HEK293T (cell line): ENCODE results near the gene HMOX1.
A peak's percentile ranks its signal among the peaks of the same experiment; 100 is the strongest.

ENCODE experiments used
- CTCF ChIA-PET: fragments of 350-600 bp; formaldehyde crosslinking; extraction: SDS; loops from one replicate; lab custom pipeline; 2021; ENCODE audit warnings: antibody characterized with exemption, inconsistent platforms; lab: Yijun Ruan, JAX
- POLR2A ChIA-PET: fragments of 350-600 bp; formaldehyde crosslinking; extraction: SDS; loops from one replicate; lab custom pipeline; 2020; ENCODE audit warnings: antibody characterized with exemption, inconsistent platforms; lab: Yijun Ruan, JAX
- DNase-seq: peaks from one replicate; pipeline ENCODE4 v3.0.0; 2012; ENCODE audit warnings: mixed read lengths; ENCODE audit errors: extremely low spot score
- ARNT ChIP-seq: fragments of 450-650 bp; IDR thresholded peaks from 2 replicates; pipeline ENCODE4 v1.6.1; 2017; ENCODE audit warnings: mild to moderate bottlenecking
- BHLHE40 ChIP-seq: fragments of 450-650 bp; IDR thresholded peaks from 2 replicates; pipeline ENCODE4 v1.6.1; 2016; ENCODE audit warnings: mild to moderate bottlenecking, moderate library complexity, borderline replicate concordance
- CTBP1 ChIP-seq: fragments of 450-650 bp; IDR thresholded peaks from 2 replicates; pipeline ENCODE4 v1.6.1; 2016; ENCODE audit warnings: borderline replicate concordance
- ELF4 ChIP-seq: fragments of 450-650 bp; IDR thresholded peaks from 2 replicates; pipeline ENCODE4 v1.6.1; 2017; ENCODE audit warnings: antibody characterized with exemption
- FOXA1 ChIP-seq: fragments of 450-650 bp; IDR thresholded peaks from 2 replicates; pipeline ENCODE4 v1.6.1; 2016; ENCODE audit warnings: mild to moderate bottlenecking
- FOXK2 ChIP-seq: fragments of 450-650 bp; IDR thresholded peaks from 2 replicates; pipeline ENCODE4 v1.6.1; 2016; ENCODE audit warnings: mild to moderate bottlenecking
- FOXM1 ChIP-seq: fragments of 450-650 bp; IDR thresholded peaks from 2 replicates; pipeline ENCODE4 v1.6.1; 2017; ENCODE audit warnings: mild to moderate bottlenecking, borderline replicate concordance
- HDGF ChIP-seq: fragments of 450-650 bp; IDR thresholded peaks from 2 replicates; pipeline ENCODE4 v1.6.1; 2017; ENCODE audit warnings: antibody characterized with exemption, borderline replicate concordance
- L3MBTL2 ChIP-seq: fragments of 450-650 bp; conservative IDR thresholded peaks from 2 replicates; pipeline ENCODE4 v1.6.1; 2016; ENCODE audit warnings: mild to moderate bottlenecking
- NFRKB ChIP-seq: fragments of 450-650 bp; IDR thresholded peaks from 2 replicates; pipeline ENCODE4 v1.6.1; 2016; ENCODE audit warnings: mild to moderate bottlenecking, moderate library complexity
- PKNOX1 ChIP-seq: fragments of 450-650 bp; IDR thresholded peaks from 2 replicates; pipeline ENCODE4 v1.6.1; 2016
- SP1 ChIP-seq: fragments of 450-650 bp; IDR thresholded peaks from 2 replicates; pipeline ENCODE4 v1.6.1; 2017
- SUZ12 ChIP-seq: fragments of 450-650 bp; IDR thresholded peaks from 2 replicates; pipeline ENCODE4 v1.6.1; 2016; ENCODE audit warnings: mild to moderate bottlenecking
- TARDBP ChIP-seq: fragments of 450-650 bp; IDR thresholded peaks from 2 replicates; pipeline ENCODE4 v1.6.1; 2016
- ZNF384 ChIP-seq: fragments of 450-650 bp; IDR thresholded peaks from 2 replicates; pipeline ENCODE4 v1.6.1; 2016

Gene HMOX1

DNA sequence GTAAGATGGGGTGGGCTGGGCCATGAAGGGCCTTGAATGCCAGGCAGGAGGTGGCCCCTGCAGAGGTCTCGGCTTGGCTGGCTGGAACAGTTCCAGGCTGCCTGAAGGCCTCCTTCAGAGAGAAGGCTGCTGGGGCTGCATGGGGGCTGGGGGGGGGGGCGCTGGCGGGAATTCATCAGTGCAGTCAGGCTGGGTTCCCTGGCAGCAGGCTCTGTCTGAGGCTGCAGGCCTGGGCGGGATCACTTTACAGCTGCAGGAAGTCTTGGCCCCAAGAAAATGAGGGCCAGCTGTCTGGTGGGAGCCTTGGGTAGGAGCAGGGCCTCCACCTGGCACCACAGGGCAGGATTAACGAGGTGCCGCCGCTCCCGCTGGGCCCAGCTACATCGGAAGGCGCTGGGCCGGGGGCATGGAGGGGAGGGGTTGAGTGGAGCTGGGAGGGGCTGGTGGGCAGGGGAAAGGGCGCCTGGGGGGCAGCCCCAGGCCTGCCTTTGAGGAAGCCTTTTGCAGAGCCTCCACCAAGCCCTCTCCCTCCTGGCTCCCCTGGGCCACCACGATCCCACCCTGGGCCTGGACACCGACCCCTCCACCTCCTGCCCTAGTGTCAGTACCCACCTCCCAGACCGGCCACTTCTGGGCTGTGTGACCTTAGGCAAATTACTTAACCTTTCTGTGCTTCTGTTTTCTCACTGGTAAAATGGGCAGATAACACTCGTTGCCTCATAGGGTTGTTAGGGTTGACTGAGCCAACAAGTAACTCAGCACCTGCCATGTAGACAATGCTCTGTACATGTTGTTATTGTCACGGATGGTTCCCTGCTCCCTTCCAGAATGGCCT is 31.0 kb upstream of the HMOX1 start:
- DNase-seq = no peak

GRCh38 chr22:35350539-35351503 is 30.1 kb upstream of the HMOX1 start:
- ChIA-PET POLR2A (interaction anchor here (0.6 to 1.8 kb wide), 9 partner anchors 18 to 269 kb away, joined by 3 to 12 read pairs (median 4); no protein-coding TSS in a partner anchor), CTCF (interaction anchor here (0.7 to 1.2 kb wide), 9 partner anchors 11 to 271 kb away, joined by 3 to 11 read pairs (median 4); no protein-coding TSS in a partner anchor)
- TF ChIP-seq L3MBTL2 (peak; percentile 44; the same call in 1 of the 2 replicates), CTBP1 (no peak)
- peak; percentile 98 for DNase-seq

More for the DNA sequence above, 31.0 kb upstream of the HMOX1 start:
- ChIA-PET POLR2A (interaction anchor here (1.8 kb wide), 1 partner anchor 49 kb away, joined by 12 read pairs; no protein-coding TSS in a partner anchor), CTCF (interaction anchor here (1.1 kb wide), 1 partner anchor 267 kb away, joined by 3 read pairs; no protein-coding TSS in a partner anchor)
- TF ChIP-seq TARDBP (no peak), HDGF (no peak), NFRKB (no peak), BHLHE40 (no peak), FOXM1 (no peak), SP1 (no peak), FOXK2 (no peak), ARNT (no peak), SUZ12 (no peak), FOXA1 (no peak), L3MBTL2 (no peak), CTBP1 (no peak), PKNOX1 (no peak), ELF4 (no peak)

GRCh38 chr22:35352214-35353111 is 28.4 kb upstream of the HMOX1 start:
- ChIA-PET CTCF (interaction anchor here (1.0 kb wide), 1 partner anchor 17 kb away, joined by 7 read pairs; no protein-coding TSS in a partner anchor), POLR2A (interaction anchor here (0.5 to 0.6 kb wide), 2 partner anchors 9 to 20 kb away, joined by 3 to 4 read pairs; no protein-coding TSS in a partner anchor)
- no peak for TF ChIP-seq HDGF
- TF ChIP-seq TARDBP = no peak
- TF ChIP-seq ELF4 = no peak
- TF ChIP-seq NFRKB = no peak
- TF ChIP-seq BHLHE40 = no peak
- TF ChIP-seq ARNT = no peak
- TF ChIP-seq FOXK2 = no peak
- TF ChIP-seq FOXM1 = no peak
- no peak for TF ChIP-seq ZNF384
- TF ChIP-seq FOXA1 = no peak
- DNase-seq = no peak

DNA sequence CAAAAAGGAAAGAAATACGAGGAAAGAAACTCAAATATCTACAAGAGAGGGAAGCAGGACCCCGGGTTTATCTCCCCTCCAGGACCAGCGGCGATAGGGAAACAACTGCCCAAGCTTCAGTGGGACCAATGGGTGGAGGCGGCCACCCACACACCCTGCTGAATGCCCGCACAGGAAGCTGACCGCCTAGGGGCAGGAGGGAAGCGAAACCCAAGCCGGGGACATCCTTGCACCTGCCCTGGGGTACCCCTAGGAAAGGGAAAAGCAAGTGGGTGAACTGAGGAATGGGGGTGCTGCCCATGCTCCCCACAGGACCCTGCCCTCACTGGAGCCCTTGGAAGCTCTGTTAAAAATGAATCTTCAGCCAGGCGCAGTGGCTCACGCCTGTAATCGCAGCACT is 27.6 kb upstream of the HMOX1 start:
- CTCF ChIA-PET = interaction anchor here (1.0 kb wide), 1 partner anchor 16 kb away, joined by 7 read pairs; no protein-coding TSS in a partner anchor
- POLR2A ChIA-PET = no interaction called here
- no peak for TF ChIP-seq TARDBP
- no peak for DNase-seq

- DNase-seq = no peak
- ChIA-PET POLR2A (no interaction called here), CTCF (no interaction called here)
- TF ChIP-seq SUZ12 (no peak), SP1 (no peak), BHLHE40 (no peak), ARNT (no peak)
Measured at GRCh38 chr22:35354068-35354467, 26.8 kb upstream of the HMOX1 start.

DNA sequence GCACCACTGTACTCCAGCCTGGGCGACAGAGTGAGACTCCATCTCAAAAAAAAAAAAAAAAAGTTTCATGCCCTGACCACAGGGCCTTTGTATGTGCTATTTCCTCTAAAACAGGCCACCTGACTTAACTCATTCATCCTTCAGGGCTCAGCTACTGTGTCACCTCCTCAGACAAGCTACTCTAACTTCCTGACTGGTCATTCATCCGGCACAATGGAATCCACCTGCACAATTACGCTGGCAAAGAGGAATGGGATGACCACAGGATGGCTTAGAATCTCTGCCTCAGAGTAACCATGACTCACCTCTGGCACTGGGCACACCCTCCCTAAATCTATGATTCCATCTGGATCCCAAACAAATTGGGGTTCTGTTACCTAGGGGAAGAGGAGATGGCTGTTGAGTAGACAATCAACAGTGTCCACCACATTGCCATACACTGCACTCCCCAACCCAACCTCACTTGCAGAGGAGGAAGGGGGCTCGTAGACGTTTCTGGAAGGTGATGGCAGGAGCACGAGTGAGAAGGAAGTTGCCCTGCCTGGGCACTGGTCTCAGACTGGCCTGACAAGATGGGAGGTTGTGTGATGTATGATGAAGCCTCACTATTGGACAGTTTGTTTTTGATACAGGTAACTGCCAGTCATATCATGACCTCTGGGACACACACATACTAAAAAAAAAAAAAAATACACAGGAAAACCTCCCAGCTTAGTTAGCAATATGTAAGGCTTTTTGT is 22.8 kb upstream of the HMOX1 start:
- ChIA-PET POLR2A (interaction anchor here (0.7 kb wide), 1 partner anchor 15 kb away, joined by 3 read pairs; no protein-coding TSS in a partner anchor), CTCF (no interaction called here)
- no peak for TF ChIP-seq NFRKB
- no peak for TF ChIP-seq ELF4
- no peak for TF ChIP-seq CTBP1
- TF ChIP-seq FOXK2 = no peak
- no peak for DNase-seq
